ENCODE results near the gene SLC30A9.

SLC30A9 gene

GRCh38 chr4:42050516-42051249, 60.4 kb downstream of the SLC30A9 start:
- no peak overlapping the region for H3K4me3 ChIP-seq (ENCODE audit: low read depth, low read length)
- DNase-seq (ENCODE audit: low read depth): peak; percentile 59
- TF ChIP-seq CTCF (IDR thresholded peaks at IDR 0.05; ENCODE audit: control insufficient read depth, extremely low read depth, insufficient read depth): peak; percentile 40

- TF ChIP-seq CTCF (IDR thresholded peaks at IDR 0.05; ENCODE audit: control insufficient read depth, extremely low read depth, insufficient read depth): no peak
- H3K4me3 ChIP-seq (ENCODE audit: low read depth, low read length): no peak overlapping the region
Observed at GRCh38 chr4:42066402-42066801, 76.1 kb downstream of the SLC30A9 start.

GRCh38 chr4:42067264-42067663, 76.9 kb downstream of the SLC30A9 start:
- H3K4me3 ChIP-seq (ENCODE audit: low read depth, low read length): peak overlapping the region; percentile 22; the same call in 1 of the 2 replicates
- DNase-seq (ENCODE audit: low read depth): no peak
- TF ChIP-seq CTCF (IDR thresholded peaks at IDR 0.05; ENCODE audit: control insufficient read depth, extremely low read depth, insufficient read depth): no peak

More at GRCh38 chr4:42066402-42066801, 76.1 kb downstream of the SLC30A9 start:
- DNase-seq (ENCODE audit: low read depth): no peak

- DNase-seq (ENCODE audit: low read depth): no peak
- H3K4me3 ChIP-seq (ENCODE audit: low read depth, low read length): no peak overlapping the region
- no peak for TF ChIP-seq CTCF (IDR thresholded peaks at IDR 0.05; ENCODE audit: control insufficient read depth, extremely low read depth, insufficient read depth)
Observed at GRCh38 chr4:42070463-42070862, 80.1 kb downstream of the SLC30A9 start.

- no peak for DNase-seq (ENCODE audit: low read depth)
- no peak for TF ChIP-seq CTCF (IDR thresholded peaks at IDR 0.05; ENCODE audit: control insufficient read depth, extremely low read depth, insufficient read depth)
Observed at GRCh38 chr4:42074294-42074693, 84.0 kb downstream of the SLC30A9 start.

GRCh38 chr4:42078184-42078801, 88.0 kb downstream of the SLC30A9 start:
- TF ChIP-seq CTCF (IDR thresholded peaks at IDR 0.05; ENCODE audit: control insufficient read depth, extremely low read depth, insufficient read depth): no peak

More at GRCh38 chr4:42074294-42074693, 84.0 kb downstream of the SLC30A9 start:
- no peak overlapping the region for H3K4me3 ChIP-seq (ENCODE audit: low read depth, low read length)

More at GRCh38 chr4:42078184-42078801, 88.0 kb downstream of the SLC30A9 start:
- no peak for DNase-seq (ENCODE audit: low read depth)
- no peak overlapping the region for H3K4me3 ChIP-seq (ENCODE audit: low read depth, low read length)
